Stimulated activated CD8-positive, alpha-beta memory T cell treated with anti-CD3 and anti-CD28 coated beads, Interleukin-15, amount 100 ng/mL, for 48 hours (primary cell): ENCODE measurements around the gene C19orf85.
A peak's percentile ranks its signal among the peaks of the same experiment; 100 is the strongest.

Source experiments
- DNase-seq, 2 donors: peaks; one replicate each; pipeline ENCODE4 v3.0.0-alpha.2; 2020; ENCODE audit warnings: low read depth in 2 of 2

The C19orf85 gene

GRCh38 chr19:55477905-55478304, 13.4 kb upstream of the C19orf85 start:
- no peak for DNase-seq

DNA sequence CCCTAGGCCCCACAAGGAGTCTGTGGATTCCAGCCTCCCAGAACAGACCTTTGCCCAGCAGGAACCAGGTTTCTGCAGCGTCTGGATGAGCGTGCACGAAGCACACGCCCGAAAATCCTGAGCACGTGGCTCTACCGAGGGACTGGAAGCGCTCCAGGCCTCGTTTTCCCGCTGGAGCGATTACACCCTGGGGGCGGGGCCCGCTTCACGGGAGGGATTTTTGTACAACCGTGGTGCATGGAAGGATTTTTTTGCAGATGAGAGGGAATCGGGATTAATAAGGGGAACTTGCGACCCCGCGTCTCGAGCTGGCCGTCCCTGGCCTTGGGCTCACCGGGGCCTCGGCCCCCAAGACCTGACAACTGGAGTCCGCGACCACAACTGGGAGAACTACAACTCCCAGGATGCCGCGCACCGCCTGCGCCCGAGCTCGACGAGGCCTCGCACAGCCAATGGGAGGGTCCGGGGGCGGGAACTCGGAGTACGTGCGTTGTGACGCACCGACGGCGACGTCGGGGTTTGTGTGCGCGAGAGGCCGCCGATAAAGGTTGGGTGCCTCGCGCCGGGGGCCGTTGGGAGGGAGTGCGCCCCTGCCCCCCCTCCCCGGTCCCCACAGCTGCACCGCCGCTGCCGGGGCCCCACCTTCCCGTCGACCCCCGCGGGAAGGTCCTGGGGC, 11.7 kb upstream of the C19orf85 start, which contains the start of gene ZNF628:
TSS of gene ZNF628 (plus strand) at position 518 of the 676 bp plus-strand sequence. CDS start 3,294 bp downstream, outside the sequence.
- peak; percentile 98 for DNase-seq

GRCh38 chr19:55474269-55475265, 10.0 kb upstream of the C19orf85 start:
- DNase-seq: no peak

- DNase-seq: no peak
These were observed 8.9 kb upstream of the C19orf85 start for GRCh38 chr19:55473225-55474012.

GRCh38 chr19:55472463-55472862, 7.9 kb upstream of the C19orf85 start:
- no peak for DNase-seq

DNA sequence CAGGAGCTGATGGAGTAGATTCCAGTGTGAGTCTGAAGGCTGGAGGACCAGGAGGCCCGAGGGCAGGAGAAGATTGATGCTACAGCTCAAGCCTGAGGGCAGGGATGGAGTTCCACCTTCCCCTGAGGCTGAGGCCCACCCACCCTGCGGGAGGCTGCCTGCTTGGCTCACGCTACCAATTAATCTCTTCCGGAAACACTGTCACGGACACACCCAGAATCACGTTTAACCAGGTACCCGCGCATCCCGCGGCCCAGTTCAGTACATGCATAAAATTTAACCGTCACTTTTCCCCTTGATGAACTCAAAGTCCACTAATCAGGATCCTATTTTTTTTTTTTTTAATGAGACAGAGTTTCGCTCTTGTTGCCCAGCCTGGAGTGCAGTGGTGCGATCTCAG, 6.7 kb upstream of the C19orf85 start:
- no peak for DNase-seq

GRCh38 chr19:55468054-55468393, 3.5 kb upstream of the C19orf85 start:
- no peak for DNase-seq

GRCh38 chr19:55467236-55468053, 2.9 kb upstream of the C19orf85 start:
- DNase-seq: peak in 1 of 2 donors; percentile 51

DNA sequence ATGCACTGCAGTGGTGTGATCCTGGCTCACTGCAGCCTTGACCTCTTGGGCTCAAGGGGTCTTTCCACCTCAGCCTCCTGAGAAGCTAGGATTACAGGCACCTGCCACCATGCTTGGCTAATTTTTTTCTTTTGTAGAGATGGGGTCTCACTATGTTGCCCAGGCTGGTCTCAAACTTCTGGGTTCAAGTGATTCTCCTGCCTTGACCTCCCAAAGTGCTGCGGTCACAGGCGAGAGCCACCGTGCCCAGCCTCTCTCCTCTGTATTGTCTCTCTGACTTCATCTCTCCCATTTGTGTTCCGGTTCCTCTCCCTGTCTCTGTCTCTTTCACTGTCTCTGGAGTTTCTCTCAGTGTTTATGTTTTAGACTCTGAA, 1.7 kb upstream of the C19orf85 start:
- DNase-seq: no peak

DNA sequence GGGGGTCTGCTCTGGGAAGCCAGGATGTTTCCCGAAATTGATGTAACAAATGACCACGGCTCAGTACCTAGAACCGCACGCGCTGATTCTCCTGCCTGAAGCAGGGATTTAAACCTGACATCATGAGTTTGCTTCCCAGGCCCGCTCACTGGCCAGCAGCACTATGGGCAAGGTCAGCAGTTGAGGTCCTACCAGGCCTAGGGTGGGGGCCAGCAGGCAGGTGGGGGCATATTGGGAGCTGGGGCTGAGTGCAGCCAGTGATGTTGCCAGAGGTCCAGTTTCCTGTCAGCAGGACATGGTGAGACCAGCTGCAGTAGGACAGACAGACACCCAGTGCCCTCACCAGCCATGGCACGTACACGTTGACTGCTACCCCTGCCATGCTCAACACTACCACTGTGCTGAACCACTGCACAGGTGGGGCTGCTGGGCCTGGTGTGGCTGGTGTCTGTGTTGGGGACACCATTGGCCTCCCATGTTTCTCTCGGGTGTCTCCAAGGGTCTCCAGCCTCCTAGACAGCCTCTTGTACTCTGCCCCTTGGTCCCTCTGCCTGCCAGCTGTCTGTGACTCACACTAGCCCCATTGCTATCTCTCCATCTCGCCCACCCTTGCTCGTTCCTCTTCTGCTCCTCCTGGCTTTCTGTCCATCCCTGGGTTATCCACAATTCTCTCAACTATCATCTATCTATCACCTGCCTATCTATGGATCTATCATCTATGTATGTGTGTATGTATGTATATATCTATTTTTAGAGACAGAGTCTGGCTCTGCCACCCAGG, 1.1 kb upstream of the C19orf85 start:
- no peak for DNase-seq

DNA sequence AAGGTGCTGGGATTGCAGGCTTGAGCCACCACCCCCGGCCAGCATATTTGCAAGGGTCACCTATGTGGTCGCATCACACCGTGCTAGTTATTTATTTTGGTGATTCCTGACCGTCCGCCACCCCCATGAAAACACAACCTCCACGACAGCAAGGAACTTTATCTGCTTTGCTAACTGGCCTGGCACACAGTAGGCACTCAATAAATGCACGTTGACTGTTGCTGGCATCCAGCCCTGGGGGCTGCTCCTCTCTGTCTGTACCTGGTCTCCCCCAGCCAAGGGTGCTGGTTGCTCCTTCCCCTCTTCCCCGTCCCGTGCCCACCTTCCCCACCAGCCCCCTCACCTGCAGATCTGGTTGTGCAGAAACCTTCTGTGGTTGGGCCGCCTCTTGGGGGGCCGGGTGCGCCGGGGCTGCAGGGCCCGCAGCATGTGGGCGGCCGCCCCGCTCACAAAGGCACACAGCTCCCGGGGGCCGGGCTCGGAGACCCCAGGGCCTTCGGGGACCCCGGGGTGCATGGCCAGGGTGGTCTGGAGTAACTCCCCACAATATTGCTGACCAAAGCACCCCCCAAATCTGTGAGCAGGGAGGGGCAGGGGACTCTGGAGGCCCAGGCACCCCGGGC, 401 bp downstream of the C19orf85 start:
- DNase-seq: no peak

GRCh38 chr19:55463583-55464031, 944 bp downstream of the C19orf85 start:
- DNase-seq: no peak

DNA sequence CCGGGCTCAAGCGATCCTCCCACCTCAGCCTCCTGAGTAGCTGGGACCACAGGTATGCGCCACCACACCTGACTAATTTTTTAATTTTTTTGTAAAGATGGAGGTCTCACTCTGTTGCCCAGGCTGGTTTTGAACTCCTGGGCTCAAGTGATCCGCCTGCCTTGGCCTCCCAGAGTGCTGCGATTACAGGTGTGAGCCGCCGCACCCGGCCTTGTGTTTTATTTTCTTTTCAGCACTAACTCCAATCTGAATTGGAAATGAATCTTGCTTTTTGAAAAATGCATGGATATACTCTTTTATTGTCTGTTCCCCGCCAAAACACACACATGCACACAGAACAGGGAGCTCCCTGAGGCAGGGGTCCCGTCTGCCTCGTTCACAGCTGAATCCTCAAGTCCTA, 1.8 kb downstream of the C19orf85 start:
- DNase-seq: no peak

DNA sequence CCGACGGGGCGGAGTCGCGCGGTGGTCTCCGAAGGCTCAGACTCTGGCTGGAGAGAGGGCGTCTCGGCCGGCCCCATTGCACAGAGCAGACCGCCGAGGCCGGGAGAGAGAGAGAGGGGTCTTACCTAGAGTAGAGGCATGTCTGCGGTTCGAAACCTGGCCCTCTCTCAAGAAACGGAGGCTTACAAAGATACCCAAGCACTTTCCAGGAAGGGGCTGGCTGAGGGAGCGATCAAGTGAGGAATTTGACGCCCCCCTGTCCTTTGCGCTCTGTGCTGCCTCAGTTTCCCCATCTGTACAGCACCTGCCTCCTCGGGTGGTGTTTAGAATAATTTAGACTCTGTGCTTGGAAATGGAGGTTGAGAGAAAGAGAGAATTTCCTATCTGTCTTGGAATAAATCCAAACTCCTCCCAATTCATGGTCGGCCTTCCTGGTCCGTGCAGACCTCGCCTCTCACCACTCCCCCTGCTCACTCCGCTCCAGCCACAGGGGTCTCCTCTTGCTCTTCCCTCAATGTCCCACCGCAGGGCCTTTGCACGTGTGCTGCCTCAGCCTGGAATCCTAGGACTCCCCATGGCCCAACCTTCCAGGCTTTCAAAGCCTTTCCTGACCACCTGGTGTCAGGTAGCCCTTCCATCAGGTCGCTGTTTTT, 2.5 kb downstream of the C19orf85 start:
- no peak for DNase-seq

DNA sequence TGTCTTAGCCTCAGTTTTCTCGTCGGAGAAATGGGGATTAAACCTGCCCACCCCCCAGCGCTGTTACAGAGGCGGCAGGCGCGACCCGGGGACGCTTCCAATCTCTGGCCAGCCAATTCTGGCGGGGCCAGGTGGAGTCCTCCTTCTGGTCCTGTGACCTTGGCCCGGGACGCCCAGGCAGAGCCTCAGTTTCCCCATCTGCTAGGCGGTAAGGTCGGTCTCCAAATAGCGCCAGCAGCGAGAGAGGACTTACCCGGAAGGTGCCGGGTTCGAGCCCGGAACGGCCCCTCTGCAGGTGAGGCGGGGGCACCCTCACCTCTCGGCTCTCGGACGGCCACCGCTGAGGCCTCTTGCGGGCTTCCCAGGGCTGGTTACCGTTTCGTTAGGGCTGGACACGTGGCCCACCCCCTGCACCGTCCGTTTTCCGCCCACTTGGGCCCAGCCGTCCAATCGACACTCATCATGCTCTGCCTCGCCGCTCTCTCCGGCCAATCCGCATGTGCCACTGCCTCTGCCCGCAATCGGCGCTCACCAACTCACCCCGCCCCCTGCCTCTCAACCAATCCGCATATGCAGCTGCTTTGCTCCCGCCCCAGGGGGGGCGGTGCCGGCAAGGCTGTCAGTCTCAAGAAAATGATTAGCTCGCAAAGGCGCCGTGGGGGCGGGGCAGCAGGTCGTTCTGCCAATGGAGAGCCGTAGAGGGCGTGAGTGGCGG, 3.1 kb downstream of the C19orf85 start, which contains the start of gene ISOC2:
TSS of gene ISOC2 (minus strand) at position 384 of the 715 bp plus-strand sequence. CDS start 5,156 bp downstream, outside the sequence.
- DNase-seq: peak; percentile 100

GRCh38 chr19:55460670-55461258, 3.8 kb downstream of the C19orf85 start:
- DNase-seq: peak in 1 of 2 donors; percentile 24

GRCh38 chr19:55459950-55460657, 4.4 kb downstream of the C19orf85 start:
- DNase-seq: no peak
